OCI-LY1 (cell line): ENCODE results near the gene USP5.

Experiments used
- CTCF ChIP-seq: fragments of 200-600 bp; sonication (generic), shearing (Covaris generic); IDR thresholded peaks from 2 replicates; pipeline ENCODE4 v1.5.1; 2017; ENCODE audit warnings: mild to moderate bottlenecking, antibody characterized with exemption, low read length, moderate library complexity, mixed read lengths
- EZH2 ChIP-seq: fragments of 200-600 bp; sonication (generic), shearing (Covaris generic); IDR thresholded peaks from 2 replicates; pipeline ENCODE4 v1.8.0; 2017; ENCODE audit warnings: borderline replicate concordance, mixed run types, mild to moderate bottlenecking, antibody characterized with exemption, low read length, moderate library complexity, mixed read lengths

DNA sequence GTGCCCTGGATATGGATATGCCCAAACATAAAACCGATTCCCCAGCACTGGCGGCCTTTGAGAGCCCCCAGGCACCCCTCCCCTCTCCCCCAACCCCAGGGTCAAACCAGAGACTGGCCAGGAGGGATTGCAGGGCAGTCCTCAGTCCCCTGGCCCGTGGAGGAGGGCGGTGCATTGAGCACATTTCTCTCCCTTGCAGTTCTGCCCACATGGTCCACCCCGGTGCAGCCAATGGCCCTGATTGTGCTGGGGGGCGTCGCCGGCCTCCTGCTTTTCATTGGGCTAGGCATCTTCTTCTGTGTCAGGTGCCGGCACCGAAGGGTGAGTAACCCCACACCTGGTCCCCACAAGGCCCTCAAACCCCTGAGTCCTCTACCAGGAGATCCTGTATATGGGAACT, 33.7 kb upstream of the USP5 start:
- no peak for TF ChIP-seq CTCF
- TF ChIP-seq EZH2, result no peak
